Measurements from ENCODE around the gene GATC.

DNA sequence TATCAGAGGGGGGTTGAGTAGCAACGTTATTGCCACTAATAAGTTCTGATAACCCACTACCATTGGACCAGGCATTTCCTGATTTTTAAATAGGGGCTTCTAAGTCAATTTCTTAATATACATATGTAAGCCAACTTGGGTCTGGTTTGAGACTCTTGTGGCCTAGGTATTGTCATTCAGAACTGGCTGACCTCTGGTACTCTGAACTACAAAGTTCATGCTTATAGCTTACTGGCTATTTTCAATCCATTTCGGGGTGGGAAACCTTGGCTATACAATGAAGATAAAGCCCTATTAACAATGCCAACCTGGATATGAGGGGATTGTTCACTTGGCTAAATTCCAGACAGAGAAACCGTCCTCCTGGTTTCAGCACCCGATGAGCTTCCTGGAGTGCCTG is 58.3 kb downstream of the GATC start:
- TF ChIP-seq, protein P1, sequence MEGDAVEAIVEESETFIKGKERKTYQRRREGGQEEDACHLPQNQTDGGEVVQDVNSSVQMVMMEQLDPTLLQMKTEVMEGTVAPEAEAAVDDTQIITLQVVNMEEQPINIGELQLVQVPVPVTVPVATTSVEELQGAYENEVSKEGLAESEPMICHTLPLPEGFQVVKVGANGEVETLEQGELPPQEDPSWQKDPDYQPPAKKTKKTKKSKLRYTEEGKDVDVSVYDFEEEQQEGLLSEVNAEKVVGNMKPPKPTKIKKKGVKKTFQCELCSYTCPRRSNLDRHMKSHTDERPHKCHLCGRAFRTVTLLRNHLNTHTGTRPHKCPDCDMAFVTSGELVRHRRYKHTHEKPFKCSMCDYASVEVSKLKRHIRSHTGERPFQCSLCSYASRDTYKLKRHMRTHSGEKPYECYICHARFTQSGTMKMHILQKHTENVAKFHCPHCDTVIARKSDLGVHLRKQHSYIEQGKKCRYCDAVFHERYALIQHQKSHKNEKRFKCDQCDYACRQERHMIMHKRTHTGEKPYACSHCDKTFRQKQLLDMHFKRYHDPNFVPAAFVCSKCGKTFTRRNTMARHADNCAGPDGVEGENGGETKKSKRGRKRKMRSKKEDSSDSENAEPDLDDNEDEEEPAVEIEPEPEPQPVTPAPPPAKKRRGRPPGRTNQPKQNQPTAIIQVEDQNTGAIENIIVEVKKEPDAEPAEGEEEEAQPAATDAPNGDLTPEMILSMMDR (IDR thresholded peaks at IDR 0.05), result no peak
- no peak for TF ChIP-seq ZFX (IDR thresholded peaks at IDR 0.05; ENCODE audit: borderline replicate concordance)

Measured in 22Rv1 (cell line).